AG08395 (cell line): Measurements from ENCODE around the gene CCDC182.
A peak's percentile ranks its signal among the peaks of the same experiment; 100 is the strongest.

Experiments
- DNase-seq: peaks from one replicate; pipeline ENCODE4 v3.0.0; 2012; ENCODE audit warnings: mixed read lengths, low spot score

CCDC182 gene

DNA sequence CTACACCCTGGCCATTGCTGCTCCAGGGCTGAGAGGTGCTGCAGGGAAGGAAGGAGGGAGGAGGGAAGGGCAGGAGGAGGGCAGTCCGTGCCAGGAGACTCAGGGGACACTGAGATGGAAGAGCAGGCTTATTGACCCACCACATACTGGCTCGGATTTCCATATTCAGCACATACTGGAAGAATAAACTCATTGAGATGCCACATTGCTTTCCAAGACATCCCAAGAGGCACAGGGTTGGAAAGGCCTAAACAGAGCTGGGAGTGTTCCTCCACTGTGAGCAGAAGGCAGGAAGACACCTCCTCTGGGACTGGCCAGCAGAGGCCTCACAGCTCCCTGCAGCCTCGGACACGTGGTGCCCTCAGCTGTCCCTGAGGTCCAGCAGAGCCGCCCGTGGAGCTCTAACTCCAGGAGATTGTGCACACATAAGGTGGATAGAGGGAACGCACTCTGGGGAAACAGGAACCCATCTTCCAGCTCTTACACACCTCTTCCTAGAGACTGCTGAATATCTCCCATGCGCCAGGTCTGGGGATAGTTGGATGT is 17.4 kb downstream of the CCDC182 start:
- no peak for DNase-seq

DNA sequence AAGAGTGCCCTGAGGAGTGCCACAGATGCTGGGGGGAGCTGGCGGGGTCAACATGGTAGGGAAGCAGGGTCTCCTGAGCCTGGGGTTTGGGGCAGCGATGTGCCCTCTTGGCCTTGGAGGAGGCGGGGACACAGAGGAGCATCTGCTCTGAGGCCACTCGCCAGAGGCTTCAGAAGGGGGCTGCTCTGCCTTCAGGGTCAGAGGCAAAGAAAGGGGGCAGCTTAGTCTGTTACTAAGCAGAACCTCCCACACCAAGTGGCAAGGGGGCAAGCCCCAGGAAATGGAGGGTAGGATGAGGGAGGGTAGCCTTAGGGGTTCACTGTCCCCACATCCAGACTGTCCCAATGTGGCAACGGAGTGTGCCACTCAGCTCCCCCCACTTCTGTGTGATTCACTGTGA is 18.3 kb downstream of the CCDC182 start:
- DNase-seq = no peak

- DNase-seq = no peak
These were observed 18.8 kb downstream of the CCDC182 start for GRCh38 chr17:57726213-57726790.

DNA sequence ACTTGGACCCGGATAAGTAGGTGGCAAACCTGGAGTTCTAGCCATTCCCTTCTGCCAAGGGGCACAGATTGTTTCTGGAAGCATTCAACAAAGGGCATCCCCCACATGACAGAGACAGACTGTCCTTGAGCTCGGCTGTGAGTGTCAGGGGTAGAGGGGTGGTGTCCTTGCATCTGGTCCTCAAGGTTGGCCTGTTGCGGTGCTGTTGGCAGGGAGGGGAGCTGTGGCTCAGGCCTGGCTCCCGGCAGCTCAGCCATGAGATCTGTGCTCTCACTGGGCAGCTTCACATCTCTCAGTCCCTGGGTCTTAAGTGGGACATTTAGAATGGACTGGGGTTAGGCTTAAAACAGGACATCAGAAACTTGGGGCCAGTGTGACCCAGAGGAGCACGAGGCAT is 20.4 kb downstream of the CCDC182 start:
- DNase-seq = no peak

GRCh38 chr17:57724026-57724728 is 20.9 kb downstream of the CCDC182 start:
- DNase-seq = no peak

DNA sequence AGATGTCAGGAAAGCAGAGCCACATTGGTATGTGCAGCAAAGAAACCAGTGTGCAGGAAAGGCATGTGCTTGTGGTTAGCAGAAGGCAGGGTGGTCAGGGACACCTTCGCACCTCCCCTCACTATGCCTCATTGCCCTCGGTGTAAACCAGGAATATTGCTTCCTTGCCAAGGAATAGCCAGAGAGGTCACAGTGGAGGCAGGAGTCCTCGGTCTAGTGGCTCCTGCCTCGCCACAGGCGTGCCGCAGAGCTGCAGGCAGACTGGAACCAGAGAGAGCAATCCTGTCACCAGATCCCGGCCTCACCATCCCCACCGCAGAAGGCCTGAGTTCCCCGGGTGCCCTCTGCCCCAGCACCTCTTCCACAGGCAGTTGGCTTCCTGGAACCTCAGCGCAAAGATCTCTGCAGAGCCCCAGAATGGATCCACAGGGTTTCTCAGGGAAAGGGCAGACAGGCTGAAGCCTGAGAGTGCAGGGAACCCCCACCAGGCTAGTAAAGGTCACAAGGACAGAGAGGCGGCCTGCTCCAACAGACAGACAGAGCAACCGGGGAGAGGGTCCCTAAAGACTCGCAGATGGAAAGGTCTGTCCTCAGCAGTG is 21.6 kb downstream of the CCDC182 start:
- no peak for DNase-seq

DNA sequence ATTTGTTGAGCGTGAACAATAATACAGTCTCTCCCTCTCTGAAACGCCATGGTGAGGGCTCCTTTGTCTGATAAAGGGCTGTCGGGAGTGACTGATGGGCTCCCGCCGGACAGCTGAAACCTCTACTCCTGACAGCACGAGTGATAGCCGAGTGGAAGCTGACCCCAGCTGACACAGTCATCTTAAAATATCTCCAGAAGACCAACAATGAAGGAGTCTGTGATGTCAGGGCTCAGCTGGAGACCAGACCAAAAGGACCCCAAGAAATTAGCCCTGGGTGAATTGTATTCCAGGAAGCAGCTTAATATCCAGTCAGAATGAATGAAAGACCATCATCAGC is 22.4 kb downstream of the CCDC182 start:
- DNase-seq = no peak

DNA sequence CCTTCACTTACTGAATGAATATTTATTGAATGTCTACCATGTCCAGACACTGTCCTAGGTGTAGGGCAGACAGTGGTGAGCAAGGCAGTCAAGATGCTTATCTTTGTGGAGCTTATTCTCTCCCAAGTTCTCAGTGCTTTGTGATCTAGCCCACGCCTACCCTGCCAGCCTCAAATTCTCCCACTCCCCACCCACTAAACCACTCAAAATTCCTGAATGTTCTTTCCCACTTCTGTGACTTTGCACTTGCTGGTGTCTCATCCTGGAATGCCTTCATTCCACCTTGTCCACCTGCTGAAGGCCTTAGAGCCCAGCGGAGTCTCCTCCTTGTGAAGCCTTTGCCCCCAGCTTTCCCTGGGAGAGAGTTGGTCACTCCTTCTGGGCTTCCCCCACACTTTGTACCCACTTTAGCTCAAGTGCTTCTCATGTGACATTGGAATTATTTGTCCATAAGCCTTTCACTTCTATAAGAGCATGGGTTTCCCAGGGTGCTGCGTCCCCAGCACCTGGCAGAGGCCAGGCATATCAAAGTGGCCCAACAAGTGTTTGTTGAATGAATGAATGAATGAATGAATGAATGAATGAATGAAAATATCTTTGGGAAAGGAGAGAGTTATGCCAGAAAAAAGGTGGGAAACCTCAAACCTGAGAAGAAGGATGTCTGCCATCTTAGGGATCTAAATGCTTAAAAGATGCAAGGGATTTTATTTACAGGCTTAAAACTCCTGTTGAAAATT is 23.0 kb downstream of the CCDC182 start:
- DNase-seq = no peak

DNA sequence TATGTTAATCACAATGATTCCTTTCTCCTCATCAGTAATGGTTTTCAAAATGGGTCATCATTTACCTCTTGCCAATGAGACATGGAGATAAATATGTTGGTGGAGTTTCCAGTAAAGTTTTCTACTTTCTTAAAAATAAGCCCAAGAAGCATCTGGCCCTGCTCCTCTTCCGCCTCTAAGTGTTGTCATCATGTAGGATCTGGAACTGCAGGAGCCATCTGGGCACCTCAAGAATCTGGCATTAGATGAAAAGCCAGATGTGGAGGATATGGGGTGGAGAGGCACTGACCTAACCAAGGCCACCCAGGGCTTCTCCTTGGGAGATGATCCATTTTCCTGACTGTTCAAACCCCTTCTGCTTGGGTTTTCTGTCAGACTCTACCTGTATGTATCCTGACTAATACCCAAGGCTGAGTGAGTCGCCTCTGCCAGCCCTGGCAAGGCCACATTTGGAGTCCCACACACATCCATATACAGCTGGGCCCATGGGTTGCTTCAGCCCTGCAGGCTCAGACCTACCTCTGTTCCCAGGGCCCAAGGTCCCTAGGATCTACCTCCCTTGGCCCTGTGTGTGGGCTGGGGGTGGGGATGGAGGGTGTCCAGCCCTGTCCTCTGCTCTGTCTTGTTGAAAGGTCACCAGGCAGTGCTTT is 24.6 kb downstream of the CCDC182 start:
- no peak for DNase-seq

- DNase-seq = no peak
These were observed 26.2 kb downstream of the CCDC182 start for GRCh38 chr17:57718878-57719277.

GRCh38 chr17:57715981-57716380 is 29.1 kb downstream of the CCDC182 start:
- no peak for DNase-seq

DNA sequence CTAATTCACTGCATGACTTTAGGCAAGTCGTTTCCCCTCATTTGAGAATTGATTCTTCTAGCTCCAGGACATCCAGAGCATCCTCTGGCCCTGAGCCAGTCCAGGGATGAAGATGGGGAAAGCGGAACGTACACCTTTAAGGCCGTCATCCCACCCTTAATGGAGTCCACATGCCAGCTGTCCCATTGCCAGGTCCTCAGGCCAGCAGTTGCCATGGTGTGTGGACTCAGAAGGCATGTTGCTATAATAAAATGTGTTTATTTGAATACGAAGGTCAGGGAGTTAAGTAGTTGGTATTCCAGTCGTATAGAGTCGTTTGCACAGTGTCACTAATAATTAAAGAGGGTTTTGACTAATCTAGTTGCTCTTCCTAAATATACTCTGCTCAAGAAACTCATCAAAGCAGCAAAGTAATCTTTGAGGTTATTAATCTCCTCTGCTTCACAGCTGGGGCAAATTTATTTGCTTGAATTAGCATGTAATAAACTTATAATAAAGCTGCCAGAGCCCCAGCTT is 30.4 kb downstream of the CCDC182 start:
- no peak for DNase-seq

DNA sequence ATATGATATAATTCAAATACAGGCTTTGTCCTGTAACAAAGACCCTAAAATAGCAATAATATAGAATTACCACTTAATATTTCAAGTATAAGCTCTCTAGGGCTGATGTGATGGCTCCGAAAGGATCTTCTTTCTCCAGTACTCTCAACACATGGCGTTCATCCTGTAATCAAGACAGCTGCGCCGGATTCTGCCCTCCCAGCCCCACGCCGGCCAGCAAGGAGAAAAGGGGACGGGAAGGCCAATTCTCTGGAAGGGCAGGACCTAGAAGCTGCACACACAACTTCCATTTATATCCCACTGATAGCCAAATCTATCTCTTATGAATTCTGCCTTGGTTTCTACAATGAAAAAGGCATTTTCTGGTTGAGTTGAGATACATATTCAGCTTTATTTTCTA is 32.0 kb downstream of the CCDC182 start:
- DNase-seq = no peak

GRCh38 chr17:57708410-57708809 is 36.7 kb downstream of the CCDC182 start:
- no peak for DNase-seq

DNA sequence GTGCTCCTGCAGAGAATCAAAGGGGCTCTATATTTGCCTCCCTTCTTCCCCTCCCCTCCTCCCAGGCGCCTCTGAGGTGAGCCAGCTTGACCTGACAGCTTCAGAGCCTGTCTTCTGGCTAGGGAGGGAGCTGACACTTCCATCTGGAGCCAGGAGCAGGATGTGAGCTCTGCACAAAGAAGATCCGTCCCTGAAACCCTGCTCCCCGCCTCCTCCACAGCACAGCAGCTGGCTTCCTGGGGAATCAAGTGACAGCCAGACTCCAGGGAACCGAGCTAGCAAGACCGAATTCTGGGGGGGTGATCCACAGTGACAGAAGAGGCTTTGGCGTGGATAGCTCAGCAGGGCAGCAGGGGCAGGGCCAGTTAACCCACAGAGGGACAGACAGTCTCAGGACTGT is 37.2 kb downstream of the CCDC182 start:
- DNase-seq = no peak

DNA sequence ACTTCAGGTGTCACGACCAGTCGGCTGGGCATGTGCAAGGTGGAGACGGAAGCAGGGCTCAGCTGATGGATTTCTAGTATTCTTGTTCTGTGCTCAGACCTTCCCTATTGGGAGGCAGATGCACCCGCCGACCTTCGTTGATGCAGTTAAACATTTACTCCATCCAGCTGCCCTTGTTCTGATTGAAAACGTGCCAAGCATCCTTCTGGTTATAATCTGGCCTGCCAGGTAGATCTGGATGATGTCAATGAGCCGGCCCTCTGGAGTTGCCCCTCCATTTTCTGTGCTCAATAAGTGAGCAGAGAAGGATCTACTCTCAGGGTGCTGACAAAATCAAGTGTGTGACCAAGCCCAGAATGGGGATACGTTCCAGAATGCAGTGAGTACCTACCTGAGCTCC is 38.3 kb downstream of the CCDC182 start:
- no peak for DNase-seq

DNA sequence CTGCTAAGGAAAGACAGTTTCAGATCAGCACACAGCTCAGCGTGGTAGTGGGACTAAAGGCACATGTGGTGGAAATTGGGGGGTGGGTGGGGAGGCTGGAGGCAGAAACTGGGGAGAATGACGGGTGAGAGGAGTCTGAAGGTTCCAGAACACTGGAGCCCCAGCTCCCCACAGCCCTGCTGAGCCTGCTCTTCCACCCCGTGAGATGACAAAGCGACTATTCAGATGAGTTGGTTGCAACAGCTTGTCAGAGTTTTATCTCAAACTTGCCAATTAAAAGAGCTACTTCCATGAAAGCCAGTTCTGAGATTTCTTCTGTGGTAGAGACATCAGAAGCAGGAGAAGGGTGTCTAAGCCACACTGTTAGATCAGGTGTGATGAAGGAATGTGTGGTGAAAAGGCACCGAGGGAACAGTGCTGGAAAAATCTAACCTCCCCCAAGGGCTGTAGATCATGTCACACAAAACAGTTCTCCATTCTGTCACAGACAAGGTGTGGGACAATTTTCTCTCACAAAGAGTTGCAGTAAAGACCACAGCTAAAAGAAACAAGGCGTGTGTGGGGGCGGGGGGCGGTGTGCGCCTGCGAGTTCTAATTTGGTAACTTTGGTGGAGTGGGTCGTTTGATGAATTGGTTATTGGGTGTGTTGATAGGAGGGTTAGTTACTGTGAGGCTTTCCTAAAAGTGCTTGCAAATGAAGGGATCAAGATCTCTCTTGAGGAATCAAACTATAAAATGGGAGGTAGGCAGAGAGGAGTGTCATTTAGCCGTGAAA is 39.0 kb downstream of the CCDC182 start:
- DNase-seq = no peak

GRCh38 chr17:57704448-57704847 is 40.7 kb downstream of the CCDC182 start:
- no peak for DNase-seq

GRCh38 chr17:57703273-57703672 is 41.8 kb downstream of the CCDC182 start:
- no peak for DNase-seq

DNA sequence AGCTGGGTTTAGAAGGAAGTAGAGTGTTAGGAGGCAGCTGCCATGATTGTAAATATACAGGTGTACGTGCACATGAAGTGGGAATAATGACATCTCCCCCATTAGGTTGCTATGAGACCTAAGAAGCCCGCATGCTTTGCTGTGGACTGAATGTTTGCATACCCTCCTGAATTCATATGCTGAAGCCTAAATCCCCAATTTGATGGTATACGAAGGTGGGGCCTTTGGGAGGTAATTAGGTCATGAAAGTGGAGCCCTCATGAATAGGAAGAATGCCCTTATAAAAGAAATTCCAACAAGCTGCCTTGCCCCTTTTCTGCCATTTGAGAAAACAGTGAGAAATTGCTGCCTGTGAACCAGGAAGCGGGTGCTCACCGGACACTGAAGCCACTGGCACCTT is 44.0 kb downstream of the CCDC182 start:
- no peak for DNase-seq

DNA sequence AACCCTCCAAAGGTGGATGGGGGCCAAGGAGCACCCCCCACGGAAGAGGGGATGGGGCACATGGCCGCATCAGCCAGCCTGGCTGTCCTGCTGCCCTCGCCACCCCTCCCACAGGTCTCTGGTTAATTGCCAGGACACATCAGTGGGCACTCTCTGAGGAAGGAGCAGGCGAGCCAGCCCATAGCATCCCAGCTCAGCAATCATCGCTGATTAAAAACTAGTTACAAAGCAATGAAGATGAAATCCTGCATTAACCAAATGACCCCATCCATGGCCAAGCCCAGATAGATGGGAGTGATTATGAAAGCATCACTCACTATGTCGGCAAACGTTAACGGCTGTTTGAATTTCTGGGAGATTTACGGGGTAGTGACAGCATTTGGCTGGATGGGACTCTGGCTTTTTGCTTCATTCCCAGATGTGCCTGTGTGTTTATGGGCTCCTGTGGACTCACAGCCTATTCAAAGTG is 45.3 kb downstream of the CCDC182 start:
- peak; percentile 14 for DNase-seq
